GM20431 (cell line): Measurements from ENCODE around the gene DRC1.

Experiments used
- in situ Hi-C: fragments of 300-500 bp; cut with MseI, MboI; formaldehyde crosslinking; loops from one replicate; pipeline ENCODE4 v1.15.0; 2020; ENCODE audit warnings: low sequenced_read_pairs; ENCODE audit not compliant: unreplicated experiment

The DRC1 gene

GRCh38 chr2:26474261-26474785 is 72.6 kb downstream of the DRC1 start:
- in situ Hi-C loops: no loop called here

- in situ Hi-C loops: no loop called here
Measured at GRCh38 chr2:26475037-26475436, 73.3 kb downstream of the DRC1 start.

- in situ Hi-C loops: no loop called here
Measured at GRCh38 chr2:26475832-26476501, 74.2 kb downstream of the DRC1 start.

- in situ Hi-C loops: no loop called here
Measured at GRCh38 chr2:26477126-26477910, 75.6 kb downstream of the DRC1 start.

GRCh38 chr2:26477911-26478253 is 76.2 kb downstream of the DRC1 start, which contains the start of gene OTOF:
Gene OTOF (minus strand): TSS chr2:26478124.
- in situ Hi-C loops: no loop called here

GRCh38 chr2:26478366-26478765 is 76.6 kb downstream of the DRC1 start:
- in situ Hi-C loops: no loop called here

- in situ Hi-C loops: no loop called here
Measured at GRCh38 chr2:26479131-26479788, 77.5 kb downstream of the DRC1 start.

- in situ Hi-C loops: no loop called here
Measured at GRCh38 chr2:26479789-26480565, 78.3 kb downstream of the DRC1 start.

- in situ Hi-C loops: no loop called here
Measured at GRCh38 chr2:26480566-26481423, 79.1 kb downstream of the DRC1 start.

- in situ Hi-C loops: no loop called here
Measured at GRCh38 chr2:26481706-26482105, 80.0 kb downstream of the DRC1 start.

- in situ Hi-C loops: no loop called here
Measured at GRCh38 chr2:26482211-26483026, 80.7 kb downstream of the DRC1 start.

- in situ Hi-C loops: no loop called here
Measured at GRCh38 chr2:26483027-26483326, 81.3 kb downstream of the DRC1 start.

- in situ Hi-C loops: no loop called here
Measured at GRCh38 chr2:26483516-26483915, 81.8 kb downstream of the DRC1 start.

- in situ Hi-C loops: no loop called here
Measured at GRCh38 chr2:26483957-26484565, 82.3 kb downstream of the DRC1 start.

- in situ Hi-C loops: no loop called here
Measured at GRCh38 chr2:26484579-26484978, 82.9 kb downstream of the DRC1 start.

- in situ Hi-C loops: no loop called here
Measured at GRCh38 chr2:26485099-26485498, 83.4 kb downstream of the DRC1 start.

GRCh38 chr2:26485725-26486418 is 84.2 kb downstream of the DRC1 start:
- in situ Hi-C loops: no loop called here

GRCh38 chr2:26486789-26487188 is 85.1 kb downstream of the DRC1 start:
- in situ Hi-C loops: no loop called here
